LHCN-M2 (cell line): ENCODE data around the gene CPED1. TPM values are rescaled to one million over a fixed set of nuclear protein-coding genes. Genes with fewer than 3 reads are reported as not detected.

Experiments
- DNase-seq: peaks from one replicate; pipeline ENCODE4 v3.0.0-alpha.2; 2012; ENCODE audit warnings: low read depth
- total RNA-seq: library from RNA; depleted of rRNA; stranded (reverse); fragments of >200 nt; gene quantifications from 2 replicates; pipeline ENCODE4 v1.2.3, GENCODE V29; 2014; rRNA removed

Gene CPED1
- total RNA-seq, 1 experiment from 2014 or later, result 75.8 TPM

GRCh38 chr7:121343302-121343701, 354.8 kb downstream of the CPED1 start:
- no peak for DNase-seq

- no peak for DNase-seq
These were observed 355.6 kb downstream of the CPED1 start for GRCh38 chr7:121344093-121344492.

- no peak for DNase-seq
These were observed 356.0 kb downstream of the CPED1 start for GRCh38 chr7:121344497-121344896.

Other genes with a start within 250 kb of the CPED1 start
- 6.2 and 6.4 TPM in 2 replicates for gene TSPAN12, start 130.6 kb upstream of the CPED1 start, total RNA-seq
- 20.3 and 20.7 TPM in 2 replicates for gene ING3, start 37.9 kb upstream of the CPED1 start, total RNA-seq